GM21529 (cell line): ENCODE results near the gene ALKBH4.
"Not testable (repeated sequence)": the region's sequence is repeated elsewhere in the genome, so short reads cannot be mapped to it uniquely, and the experiment has no call there.

Experiments
- ATAC-seq: cut with Tn5 transposase; IDR thresholded peaks from one replicate; pipeline ENCODE4 v1.9.1; 2021; ENCODE audit not compliant: unreplicated experiment

The ALKBH4 gene

DNA sequence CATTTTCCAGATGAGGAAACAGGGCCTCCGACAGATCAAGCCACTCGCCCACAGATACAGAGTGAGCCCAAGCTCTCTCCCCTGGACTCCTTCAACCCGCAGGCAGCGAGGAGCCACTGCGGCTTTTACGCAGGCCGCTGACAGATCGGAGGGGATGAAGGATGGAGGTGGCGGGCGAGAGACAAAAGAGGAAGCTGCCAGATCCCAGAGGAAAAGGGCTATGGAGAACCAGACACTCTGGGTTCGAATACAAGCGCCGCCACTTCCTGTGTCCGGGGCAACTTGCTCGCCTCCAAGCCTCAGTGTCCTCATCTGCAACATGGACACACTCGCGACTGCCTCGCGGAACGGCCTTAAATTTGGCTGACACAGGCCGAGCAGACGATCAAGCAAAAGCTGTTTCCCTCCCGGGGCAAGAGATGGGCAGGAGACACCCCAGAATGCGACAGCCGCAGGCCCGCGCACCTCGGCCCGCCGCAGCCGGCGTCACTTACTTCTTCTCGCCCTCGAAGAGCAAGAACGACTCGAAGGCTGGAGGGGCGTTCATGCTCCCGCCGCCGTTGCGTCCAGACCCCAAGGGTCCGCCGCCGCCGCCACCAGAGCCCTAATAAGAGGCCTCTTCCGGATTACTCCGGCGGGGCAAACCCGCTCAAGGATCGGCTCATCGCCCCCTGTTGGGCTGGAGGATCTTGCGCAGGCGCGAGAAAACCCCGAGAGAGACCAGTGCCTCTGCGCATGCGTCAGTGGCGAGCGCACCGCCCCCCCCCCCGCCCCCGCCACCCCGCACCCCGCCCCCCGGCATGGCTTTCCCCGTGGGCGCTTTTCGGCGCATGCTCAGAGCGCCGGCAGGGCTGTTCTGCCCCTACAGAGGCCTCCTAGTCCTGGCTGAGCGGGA lies 13.9 kb upstream of the ALKBH4 start, which contains the start of gene POLR2J:
POLR2J (minus strand) TSS at position 609 of the 895 bp plus-strand sequence; CDS start at position 547, 62 bp downstream.
- peak; percentile 86 for ATAC-seq

DNA sequence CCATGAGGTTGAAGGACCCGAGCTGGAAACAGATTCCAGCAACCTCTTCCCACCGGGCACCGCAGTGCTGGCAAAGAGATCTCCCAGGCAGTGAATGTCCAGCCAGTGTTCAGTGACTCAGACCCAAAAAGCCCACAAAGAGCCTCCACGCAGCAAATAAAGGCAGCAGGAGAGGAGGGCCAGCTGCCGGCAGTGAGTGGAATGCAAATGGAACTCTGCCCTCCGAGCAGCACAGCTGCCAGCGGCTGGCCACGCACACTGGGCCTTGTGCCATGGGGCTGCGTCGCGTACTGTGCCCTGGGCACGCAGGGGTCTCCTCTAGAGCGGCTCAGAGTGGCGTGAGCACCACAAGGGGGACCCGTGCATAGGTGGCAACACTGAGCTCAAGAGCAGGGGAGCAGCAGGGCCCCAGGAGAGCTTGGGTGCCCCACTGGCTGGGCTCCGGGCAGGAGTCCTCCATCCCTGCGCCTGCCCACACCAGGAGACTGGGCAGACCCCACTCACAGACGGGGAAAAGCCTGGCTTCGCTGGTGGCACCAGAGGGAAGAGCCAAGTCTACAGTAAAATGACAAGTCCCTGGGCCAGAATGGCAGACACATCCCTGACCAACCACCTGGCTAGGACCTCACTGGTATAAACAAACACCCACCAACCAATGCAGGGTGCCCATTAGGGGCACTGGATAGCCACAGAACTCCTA lies 10.2 kb upstream of the ALKBH4 start:
- not testable (repeated sequence) for ATAC-seq

DNA sequence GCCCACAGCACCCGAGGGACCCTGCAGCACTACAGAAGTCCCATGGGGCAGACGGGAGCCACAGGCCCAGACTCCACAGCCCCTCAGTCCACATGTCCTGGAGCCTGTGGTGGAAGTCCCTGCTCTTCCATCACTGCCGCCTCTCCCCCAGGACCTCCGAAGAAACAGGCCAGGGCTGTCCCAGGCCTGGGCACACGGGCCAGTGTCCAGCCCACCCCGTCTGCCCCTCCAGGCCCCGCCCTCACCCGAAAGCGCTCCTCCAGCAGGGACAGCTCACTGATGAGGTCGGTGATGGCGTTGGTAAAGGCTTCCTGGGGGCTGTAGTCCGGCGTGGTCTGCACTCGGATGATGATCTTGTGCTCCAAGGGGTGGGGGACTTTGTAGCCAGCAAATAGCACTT lies 9.5 kb upstream of the ALKBH4 start:
- not testable (repeated sequence) for ATAC-seq

DNA sequence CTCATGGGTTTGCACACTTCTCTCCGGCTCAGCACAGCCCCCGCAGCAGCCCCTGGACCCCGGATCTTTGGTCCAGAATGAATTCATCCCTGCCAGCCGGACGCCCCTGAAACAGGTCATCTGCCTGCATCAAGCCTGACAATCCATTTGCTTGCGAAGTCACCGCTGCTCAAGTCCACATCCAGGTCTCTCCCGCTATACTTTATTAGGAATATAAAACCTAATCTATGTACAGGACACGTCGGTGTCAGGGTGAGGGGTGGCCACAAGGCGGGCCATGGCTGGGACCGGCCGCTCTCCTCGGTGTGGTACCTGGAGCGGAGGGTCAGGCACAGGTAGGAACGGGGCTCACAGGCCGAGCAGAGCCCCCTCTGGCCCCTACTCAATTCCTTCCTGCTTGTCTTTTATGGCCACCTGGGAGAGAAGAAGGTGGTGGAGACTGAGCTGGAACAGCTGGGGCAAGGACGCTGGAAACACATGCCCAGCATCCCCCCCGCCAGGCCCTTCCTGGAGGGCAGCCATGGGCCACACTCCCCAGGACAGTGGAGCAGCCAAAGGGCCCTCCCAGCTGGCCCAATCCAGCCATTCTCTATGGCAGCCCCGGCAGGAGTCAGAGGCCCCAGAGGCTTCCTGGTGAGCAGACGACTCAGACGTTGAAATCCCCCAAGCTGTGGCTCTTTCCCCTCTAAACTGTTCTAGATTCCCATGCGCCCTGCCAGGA lies 8.8 kb upstream of the ALKBH4 start:
- no peak for ATAC-seq

DNA sequence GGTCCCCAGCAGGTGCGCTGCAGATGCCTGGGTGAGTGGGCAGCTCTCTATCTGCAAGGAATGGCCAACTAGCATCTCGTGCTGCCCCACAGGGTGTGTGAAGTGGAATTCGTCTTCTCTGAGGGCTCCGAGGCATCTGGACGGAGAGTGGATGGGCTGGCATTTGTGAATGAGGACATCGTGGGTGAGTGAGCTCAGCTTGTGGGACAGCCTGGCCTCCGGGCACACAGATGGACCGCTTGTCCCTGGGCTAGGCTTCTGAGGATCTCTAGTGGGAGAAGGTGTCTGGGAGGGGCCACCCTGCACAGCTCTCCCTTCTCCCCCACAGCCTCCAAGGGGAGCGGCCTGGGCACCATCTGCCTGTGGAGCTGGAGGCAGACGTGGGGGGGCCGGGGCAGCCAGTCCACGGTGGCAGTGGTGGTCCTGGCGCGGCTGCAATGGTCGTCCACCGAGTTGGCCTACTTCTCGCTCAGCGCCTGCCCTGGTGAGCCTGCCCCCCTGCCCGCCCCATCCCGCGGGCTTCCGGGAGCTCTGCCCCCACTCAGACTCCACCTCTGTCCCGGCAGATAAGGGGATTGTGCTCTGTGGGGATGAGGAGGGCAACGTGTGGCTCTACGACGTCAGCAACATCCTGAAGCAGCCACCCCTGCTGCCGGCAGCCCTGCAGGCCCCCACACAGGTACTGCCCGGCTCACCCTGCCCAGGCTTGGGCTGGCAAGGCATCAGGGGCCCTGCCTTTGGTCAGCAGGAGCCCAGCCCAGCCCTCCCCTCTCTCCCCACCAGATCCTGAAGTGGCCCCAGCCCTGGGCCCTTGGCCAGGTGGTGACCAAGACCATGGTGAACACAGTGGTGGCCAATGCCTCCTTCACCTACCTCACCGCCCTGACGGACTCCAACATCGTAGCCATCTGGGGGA lies 7.7 kb upstream of the ALKBH4 start:
- no peak for ATAC-seq

DNA sequence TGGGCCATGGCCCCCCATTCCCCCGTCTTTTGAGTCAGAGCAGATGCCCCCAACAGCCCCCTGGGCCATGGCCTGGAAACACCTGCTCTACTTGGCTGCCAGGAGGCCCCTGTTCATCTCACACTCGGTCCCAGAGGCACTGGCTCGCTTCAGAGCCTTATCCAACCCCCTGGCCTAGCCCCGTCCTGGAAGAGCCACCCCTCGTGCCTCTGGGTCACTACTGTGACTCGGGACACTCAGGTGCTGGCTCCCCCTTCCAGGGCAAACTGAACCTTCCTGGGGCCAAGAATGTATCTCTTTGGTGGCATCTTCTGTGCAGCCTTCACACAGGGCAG lies 7.1 kb upstream of the ALKBH4 start:
- no peak for ATAC-seq

DNA sequence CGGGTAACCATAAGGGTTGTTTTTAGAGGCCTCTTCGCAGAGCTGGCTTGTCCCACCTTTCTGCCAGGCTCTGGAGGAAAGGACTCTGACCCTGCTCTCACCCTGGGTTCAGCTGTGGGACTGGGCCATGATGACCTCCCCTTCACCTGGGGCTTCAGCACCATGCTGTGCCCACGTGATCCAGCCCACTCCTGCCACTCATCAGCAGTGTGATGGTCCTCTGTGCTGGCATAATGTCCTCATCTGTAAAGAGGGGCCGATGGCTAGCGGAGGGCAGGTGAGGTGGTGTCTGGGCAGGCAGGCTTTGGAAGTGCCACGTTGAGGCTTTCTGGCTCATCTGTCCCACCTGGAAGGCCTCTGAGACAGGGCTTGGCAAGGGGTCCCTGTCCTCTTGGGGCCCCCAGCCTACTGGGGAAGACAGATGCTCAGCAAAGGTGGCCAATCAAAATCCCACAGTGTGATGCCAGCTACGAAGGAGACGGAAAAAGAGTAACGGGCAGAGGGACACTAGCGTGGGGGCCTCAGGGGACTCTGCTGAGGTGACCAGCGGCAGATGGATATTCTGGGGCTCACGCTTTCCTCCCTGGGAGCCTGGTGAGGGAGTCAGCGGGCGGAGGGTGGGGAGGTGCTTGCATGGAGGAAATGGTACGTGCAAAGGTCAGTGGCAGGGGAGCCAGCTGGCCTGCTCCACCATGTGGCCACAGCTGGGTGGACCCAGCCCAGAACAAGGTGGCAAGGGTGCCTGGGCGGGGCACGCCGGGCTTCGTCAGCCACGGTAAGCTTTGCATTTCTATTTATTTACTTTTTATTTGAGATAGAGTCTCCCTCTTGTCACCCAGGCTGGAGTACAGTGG lies 5.5 kb upstream of the ALKBH4 start:
- ATAC-seq, result no peak

DNA sequence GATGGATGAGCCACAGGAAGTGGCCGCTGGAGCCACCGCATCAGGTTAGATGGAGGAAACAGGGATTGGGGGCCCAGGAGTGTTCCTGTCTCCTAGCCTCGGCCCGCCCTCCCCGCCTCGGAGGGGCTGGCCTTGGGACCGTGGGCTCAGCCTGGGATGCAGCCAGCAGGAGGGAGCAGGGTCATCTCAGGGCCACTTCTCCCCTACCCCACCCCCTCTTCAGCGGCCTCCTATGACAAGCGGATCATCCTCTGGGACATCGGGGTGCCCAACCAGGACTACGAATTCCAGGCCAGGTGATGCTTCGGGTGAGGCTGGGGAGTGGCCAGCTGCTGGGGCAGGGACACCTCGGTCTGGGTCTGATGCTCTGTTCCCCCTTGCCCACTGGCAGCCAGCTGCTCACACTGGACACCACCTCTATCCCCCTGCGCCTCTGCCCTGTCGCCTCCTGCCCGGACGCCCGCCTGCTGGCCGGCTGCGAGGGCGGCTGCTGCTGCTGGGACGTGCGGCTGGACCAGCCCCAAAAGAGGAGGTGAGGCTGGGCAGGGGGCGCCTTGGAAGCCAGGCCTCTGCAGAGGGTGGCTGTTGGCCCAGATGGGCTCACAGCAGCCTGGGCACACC lies 4.8 kb upstream of the ALKBH4 start:
- ATAC-seq, result no peak

DNA sequence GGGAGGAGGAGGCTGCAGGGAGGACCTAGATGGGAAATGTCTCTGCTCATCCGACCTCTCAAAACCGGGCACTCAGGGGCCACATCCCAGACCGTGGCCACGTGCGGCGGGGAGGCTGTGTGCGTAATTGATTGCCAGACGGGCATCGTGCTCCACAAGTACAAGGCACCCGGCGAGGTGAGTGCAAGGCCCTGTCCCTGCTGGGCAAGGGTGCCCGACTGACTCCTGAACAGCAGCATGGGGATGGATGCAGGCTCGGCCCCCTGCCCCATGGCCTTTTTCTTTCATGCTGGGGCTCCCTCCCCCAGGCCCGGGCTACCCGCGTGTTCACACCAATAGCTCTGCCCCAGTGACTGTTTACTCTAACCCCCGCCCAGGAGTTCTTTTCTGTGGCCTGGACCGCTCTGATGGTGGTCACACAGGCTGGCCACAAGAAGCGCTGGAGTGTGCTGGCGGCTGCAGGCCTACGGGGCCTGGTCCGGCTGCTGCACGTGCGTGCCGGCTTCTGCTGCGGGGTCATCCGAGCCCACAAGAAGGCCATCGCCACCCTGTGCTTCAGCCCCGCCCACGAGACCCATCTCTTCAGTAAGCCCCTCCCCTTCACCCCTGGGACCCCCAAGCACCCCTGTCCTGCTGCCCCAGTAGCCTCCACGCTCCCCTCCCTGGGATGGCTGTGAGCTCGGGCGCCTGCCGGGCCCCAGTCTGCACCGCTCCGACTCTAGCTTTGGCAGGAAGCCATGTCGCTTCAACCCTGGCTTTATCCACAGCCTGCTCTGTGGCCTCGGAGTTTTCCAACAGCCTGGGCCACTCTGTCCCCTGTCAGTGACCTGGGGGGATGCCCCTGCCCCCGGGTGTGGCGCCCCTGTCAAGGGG lies 4.1 kb upstream of the ALKBH4 start:
- no peak for ATAC-seq

DNA sequence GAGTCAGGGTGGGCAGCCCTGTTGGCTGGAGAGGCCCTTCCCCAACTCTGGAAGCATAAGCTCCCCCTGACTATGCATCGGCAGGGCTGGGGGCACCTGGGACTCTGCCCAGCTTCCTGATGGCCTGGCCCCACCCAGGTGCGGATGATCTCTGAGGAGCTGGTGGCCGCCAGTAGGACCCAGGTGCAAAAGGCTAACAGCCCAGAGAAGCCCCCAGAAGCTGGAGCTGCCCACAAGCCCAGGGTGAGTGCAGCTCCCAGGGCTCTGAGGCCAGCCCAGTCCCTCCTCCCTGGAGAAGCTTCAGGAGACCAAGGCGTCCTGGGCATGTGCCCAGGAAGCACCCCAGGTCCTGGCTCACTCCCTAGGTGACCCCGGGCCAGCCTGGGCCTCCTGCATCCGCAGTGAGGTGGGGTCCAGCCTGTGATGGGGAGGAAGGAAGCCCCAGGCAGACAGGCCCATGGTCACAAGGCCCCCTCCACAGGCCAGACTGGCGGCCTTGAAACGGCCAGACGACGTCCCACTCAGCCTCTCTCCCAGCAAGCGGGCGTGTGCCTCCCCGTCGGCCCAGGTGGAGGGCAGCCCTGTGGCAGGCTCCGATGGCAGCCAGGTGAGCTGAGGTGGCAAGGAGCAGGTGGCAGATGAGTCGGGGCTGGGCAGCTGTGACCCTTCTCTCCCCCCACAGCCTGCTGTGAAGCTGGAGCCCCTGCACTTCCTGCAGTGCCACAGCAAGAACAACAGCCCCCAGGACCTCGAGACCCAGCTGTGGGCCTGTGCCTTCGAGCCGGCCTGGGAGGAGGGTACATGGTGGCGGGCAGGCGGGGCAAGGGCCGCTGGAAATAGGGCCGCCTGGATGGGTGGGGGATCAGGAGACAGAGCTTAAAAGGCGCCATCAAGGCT lies 3.2 kb upstream of the ALKBH4 start:
- no peak for ATAC-seq

DNA sequence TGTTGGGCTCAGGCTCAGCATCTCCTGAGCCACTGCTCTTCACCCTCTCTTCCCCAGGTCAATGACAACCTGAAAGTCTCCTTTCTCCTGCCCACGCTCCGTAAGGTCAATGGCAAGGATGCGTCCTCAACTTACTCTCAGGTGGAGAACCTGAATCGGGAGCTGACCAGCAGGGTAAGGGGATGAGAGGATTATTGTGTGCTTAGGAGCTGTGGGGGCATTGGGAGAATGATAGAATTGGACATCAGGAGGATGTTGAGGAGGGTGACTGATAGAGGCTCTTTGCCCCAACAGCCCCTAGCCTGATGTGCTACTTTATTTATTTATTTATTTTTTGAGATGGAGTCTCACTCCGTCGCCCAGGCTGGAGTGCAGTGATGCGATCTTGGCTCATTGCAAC lies 1.4 kb upstream of the ALKBH4 start:
- ATAC-seq, result no peak

DNA sequence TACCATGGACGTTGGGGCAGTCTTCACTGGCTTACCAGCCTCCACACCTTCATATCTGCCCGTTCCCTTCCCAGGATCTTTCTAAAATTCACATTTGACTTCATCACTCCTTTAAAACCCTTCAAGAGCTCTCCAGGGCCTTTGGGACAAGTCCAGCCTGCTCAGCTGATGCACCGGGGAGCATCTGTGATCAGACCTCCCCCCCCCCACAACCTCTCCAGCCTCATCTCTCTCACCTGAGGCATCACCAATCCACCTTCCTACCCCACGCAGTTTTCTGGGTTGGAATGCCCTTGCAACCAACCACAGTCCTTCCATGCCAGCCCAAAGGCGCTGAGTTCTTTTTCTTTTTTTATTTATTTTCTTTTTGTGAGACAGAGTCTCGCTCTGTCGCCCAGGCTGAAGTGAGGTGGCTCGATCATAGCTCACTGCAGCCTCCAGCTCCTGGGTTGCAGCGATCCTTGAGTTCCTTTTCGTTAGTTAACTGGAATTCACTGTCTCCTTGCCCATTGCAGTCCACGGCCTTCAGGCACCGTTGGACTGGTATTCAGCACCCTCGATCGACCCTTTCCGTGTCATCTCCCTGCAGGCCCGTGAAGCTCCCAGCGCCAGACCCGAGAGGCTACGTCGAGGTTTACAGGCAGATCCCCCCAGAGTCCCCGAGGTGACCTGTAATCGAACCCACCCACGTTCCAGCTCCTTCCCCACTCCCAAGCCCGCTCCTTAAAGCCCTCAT lies 654 bp downstream of the ALKBH4 start:
- no peak for ATAC-seq

DNA sequence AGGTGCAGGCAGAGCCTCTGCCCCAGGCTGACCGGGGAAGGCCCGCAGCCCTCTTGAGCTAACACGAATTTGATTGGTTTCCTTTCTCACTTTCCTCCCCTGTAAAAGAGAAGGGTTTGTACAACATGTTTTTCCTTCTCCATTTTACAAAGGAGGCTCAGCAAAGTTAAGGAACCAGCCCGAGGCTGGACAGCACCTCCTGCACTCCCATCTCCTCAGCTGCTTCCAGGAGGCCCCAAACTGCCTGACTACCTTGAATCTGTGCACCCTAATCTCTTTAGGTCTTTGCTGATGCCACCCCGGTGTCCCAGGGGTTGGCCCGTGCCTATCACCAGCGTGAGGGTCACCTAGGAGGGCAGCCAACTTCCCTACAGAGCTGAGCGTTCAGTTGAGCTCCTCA lies 4.2 kb downstream of the ALKBH4 start:
- ATAC-seq, result no peak

DNA sequence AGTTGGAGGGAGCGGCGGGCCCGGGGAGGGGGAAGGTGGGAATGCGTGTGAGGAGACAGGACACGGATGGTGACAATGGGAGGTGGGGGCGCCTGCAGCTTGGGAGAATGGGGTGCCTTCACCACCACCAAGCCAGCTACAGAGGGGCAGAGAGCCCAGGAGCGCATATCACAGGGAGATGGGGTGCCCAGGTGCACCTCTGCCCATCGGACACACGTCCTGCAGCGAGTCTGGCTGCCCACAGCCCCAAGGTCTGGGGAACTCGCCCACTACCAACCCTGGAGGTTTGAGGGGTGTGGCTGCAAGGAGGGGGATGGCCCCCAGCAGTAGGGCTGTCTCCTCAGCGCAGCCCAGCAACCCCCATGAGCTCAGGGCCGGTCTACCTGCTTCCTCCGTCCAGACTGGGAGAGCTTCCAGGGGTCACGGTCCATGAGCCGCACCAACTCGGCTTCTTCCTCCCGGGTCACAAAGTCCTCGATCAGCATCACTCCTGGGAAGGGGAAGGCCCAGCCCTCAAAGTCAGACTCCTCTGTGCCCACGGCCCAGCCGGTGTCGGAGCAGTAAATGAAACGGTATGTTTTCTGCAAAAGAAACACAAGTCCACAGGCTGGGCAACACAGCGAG lies 5.3 kb downstream of the ALKBH4 start:
- no peak for ATAC-seq

DNA sequence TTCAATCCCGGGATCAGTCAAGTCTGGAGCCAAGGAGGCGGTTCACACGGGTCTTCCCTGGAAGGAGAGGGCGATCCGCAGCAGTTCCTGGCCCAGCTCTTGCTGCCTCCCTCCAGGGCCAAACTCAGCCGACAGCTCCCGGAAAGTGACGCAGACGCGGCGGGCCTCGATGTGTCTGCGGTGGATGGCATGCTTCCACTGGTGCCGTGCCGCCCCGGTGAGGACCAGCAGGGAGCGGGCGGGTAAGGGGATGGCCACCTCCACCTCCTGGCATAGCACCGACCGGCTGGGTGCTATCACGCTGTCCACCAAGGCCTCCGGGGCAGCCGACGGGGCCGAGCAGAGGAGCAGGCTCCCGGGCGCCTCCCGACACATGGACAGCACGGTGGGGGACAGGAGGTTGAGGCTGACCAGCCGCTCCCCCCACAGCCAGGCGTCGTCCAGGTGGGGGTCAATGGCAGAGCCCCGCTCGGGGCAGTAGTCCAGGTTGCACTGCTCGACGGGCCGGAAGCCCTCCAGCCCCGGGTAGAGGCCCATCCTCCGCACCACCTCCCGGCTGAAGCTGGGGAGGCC lies 7.2 kb downstream of the ALKBH4 start:
- ATAC-seq, result no peak

DNA sequence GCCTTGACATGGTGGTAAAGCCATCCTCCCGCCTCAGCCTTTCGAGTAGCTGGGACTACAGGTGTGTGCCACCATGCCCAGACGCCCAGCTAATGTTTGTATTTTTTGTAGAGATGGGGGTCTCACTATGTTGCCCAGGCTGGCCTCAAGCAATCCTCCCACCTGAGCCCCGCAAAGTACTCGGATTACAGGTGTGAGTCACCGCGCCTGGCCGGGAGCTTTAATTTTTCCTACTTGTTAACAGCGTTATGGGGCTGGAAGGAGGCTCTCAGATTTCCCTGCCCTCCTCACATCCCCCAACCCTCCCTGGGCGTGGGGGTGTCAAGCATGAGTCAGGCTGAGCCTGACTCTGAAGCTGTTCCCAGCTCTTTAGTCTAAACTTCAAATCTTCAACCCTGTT lies 8.3 kb downstream of the ALKBH4 start:
- no peak for ATAC-seq
